Measurements from ENCODE around the gene ZBTB42. TPM values are rescaled to one million over a fixed set of nuclear protein-coding genes. Genes with fewer than 3 reads are reported as not detected.

Gene ZBTB42
- total and polyA plus RNA-seq, 7 donors = 1.5 to 5.5 (median 4.2) TPM

- Histone ChIP-seq H3K9me3 (no peaks in the 10 kb centered on the region), H3K27me3 (no peaks in the 10 kb centered on the region), H3K36me3 (peaks cover 4 to 51% (median 20%) of the 10 kb centered on the region in 4 donors), H3K4me1 (peaks cover 0 to 81% (median 73%) of the 10 kb centered on the region in 4 donors), H3K27ac (no peak overlapping the region), H3K4me3 (no peak overlapping the region)
- intact Hi-C loops (cut with DNase I) = no loop called here
- 87 to 90% methylated on average over 39 of the region's 39 CpGs for WGBS, 2 donors
- TF ChIP-seq EP300 (IDR thresholded peaks at IDR 0.05) (no peak), CTCF (IDR thresholded peaks at IDR 0.05) (no peak), POLR2A (IDR thresholded peaks at IDR 0.05) (no peak), POLR2AphosphoS5 (IDR thresholded peaks at IDR 0.05) (no peak)
- no peak for DNase-seq
Measured at GRCh38 chr14:104788873-104789663, 11.8 kb upstream of the ZBTB42 start.

GRCh38 chr14:104789752-104790743, 10.9 kb upstream of the ZBTB42 start:
- peaks cover 4 to 51% (median 20%) of the 10 kb centered on the region in 4 donors for H3K36me3 ChIP-seq
- 91 to 93% methylated on average over 31 of the region's 31 CpGs for WGBS, 2 donors
- intact Hi-C loops (cut with DNase I) = no loop called here
- H3K4me3 ChIP-seq = no peak overlapping the region
- TF ChIP-seq POLR2A (IDR thresholded peaks at IDR 0.05) = no peak
- no peak for TF ChIP-seq CTCF (IDR thresholded peaks at IDR 0.05)
- no peak for TF ChIP-seq POLR2AphosphoS5 (IDR thresholded peaks at IDR 0.05)
- TF ChIP-seq EP300 (IDR thresholded peaks at IDR 0.05) = no peak
- no peaks in the 10 kb centered on the region for H3K9me3 ChIP-seq
- H3K27me3 ChIP-seq = no peaks in the 10 kb centered on the region
- DNase-seq = no peak
- H3K4me1 ChIP-seq = peaks cover 0 to 78% (median 73%) of the 10 kb centered on the region in 4 donors
- H3K27ac ChIP-seq = no peak overlapping the region

GRCh38 chr14:104791425-104791824, 9.5 kb upstream of the ZBTB42 start:
- WGBS, 2 donors = 92 to 93% methylated on average over 9 of the region's 9 CpGs

More at GRCh38 chr14:104791425-104791824, 9.5 kb upstream of the ZBTB42 start:
- H3K4me3 ChIP-seq = no peak overlapping the region
- no peaks in the 10 kb centered on the region for H3K27me3 ChIP-seq
- no peak for DNase-seq
- no peak overlapping the region for H3K27ac ChIP-seq
- intact Hi-C loops (cut with DNase I) = no loop called here
- peaks cover 4 to 51% (median 20%) of the 10 kb centered on the region in 4 donors for H3K36me3 ChIP-seq
- peaks cover 0 to 72% (median 66%) of the 10 kb centered on the region in 4 donors for H3K4me1 ChIP-seq
- no peaks in the 10 kb centered on the region for H3K9me3 ChIP-seq
- TF ChIP-seq CTCF (IDR thresholded peaks at IDR 0.05) (no peak), EP300 (IDR thresholded peaks at IDR 0.05) (no peak), POLR2AphosphoS5 (IDR thresholded peaks at IDR 0.05) (no peak), POLR2A (IDR thresholded peaks at IDR 0.05) (no peak)
